Epithelial cell of esophagus (primary cell): ENCODE data around the gene KRTAP4-5.
"Not testable (repeated sequence)": the region's sequence is repeated elsewhere in the genome, so short reads cannot be mapped to it uniquely, and the experiment has no call there.

Experiments used
- DNase-seq: peaks from one replicate; pipeline ENCODE4 v3.0.0; 2010; ENCODE audit warnings: low read depth
- H3K4me3 ChIP-seq: 2 replicates; pipeline ENCODE4 v1.5.1; 2011; ENCODE audit warnings: mild to moderate bottlenecking, low read length, control low read depth
- CTCF ChIP-seq: IDR thresholded peaks from 2 replicates; pipeline ENCODE4 v1.5.1; 2011; ENCODE audit warnings: low read depth, mild to moderate bottlenecking, low read length, control low read depth, inconsistent platforms; ENCODE audit not compliant: insufficient read depth; ENCODE audit errors: missing control alignments

KRTAP4-5 gene

GRCh38 chr17:41147531-41148204 lies 2.0 kb downstream of the KRTAP4-5 start:
- no peak for TF ChIP-seq CTCF
- H3K4me3 ChIP-seq: no peak overlapping the region
- no peak for DNase-seq

GRCh38 chr17:41145261-41145660 lies 4.4 kb downstream of the KRTAP4-5 start:
- no peak for TF ChIP-seq CTCF
- no peak overlapping the region for H3K4me3 ChIP-seq
- DNase-seq: no peak

GRCh38 chr17:41144846-41145245 lies 4.8 kb downstream of the KRTAP4-5 start:
- H3K4me3 ChIP-seq: no peak overlapping the region
- no peak for DNase-seq
- no peak for TF ChIP-seq CTCF

- no peak overlapping the region for H3K4me3 ChIP-seq
- no peak for DNase-seq
- TF ChIP-seq CTCF: no peak
These were observed 8.3 kb downstream of the KRTAP4-5 start for GRCh38 chr17:41141361-41141760.

GRCh38 chr17:41140360-41141131 lies 9.1 kb downstream of the KRTAP4-5 start, which contains the start of gene KRTAP4-6:
KRTAP4-6 (minus strand) TSS chr17:41140544; CDS start chr17:41140487, 57 bp downstream.
- DNase-seq: peak; percentile 96
- H3K4me3 ChIP-seq: no peak within 1 kb of the TSS
- TF ChIP-seq CTCF: no peak

GRCh38 chr17:41139865-41140264 lies 9.8 kb downstream of the KRTAP4-5 start:
- H3K4me3 ChIP-seq, DNase-seq: not testable (repeated sequence)

GRCh38 chr17:41133880-41134735 lies 15.5 kb downstream of the KRTAP4-5 start:
- DNase-seq: peak; percentile 15
- H3K4me3 ChIP-seq: no peak overlapping the region
- TF ChIP-seq CTCF: no peak
